ENCODE measurements around the gene HSPH1.

The HSPH1 gene

GRCh38 chr13:31161557-31162150 lies at the start of gene HSPH1:
Gene HSPH1, minus strand, starts transcription at chr13:31161904. Its CDS starts 322 bp downstream, at chr13:31161582.
- DNase-seq (ENCODE audit: low read depth, low spot score), result peak; percentile 99

GRCh38 chr13:31209841-31210210 lies 48.1 kb upstream of the HSPH1 start:
- no peak for DNase-seq (ENCODE audit: low read depth, low spot score)

- no peak for DNase-seq (ENCODE audit: low read depth, low spot score)
Measured at GRCh38 chr13:31209172-31209840, 47.6 kb upstream of the HSPH1 start.

GRCh38 chr13:31208559-31209122 lies 46.9 kb upstream of the HSPH1 start:
- DNase-seq (ENCODE audit: low read depth, low spot score), result no peak

- no peak for DNase-seq (ENCODE audit: low read depth, low spot score)
Measured at GRCh38 chr13:31207661-31208552, 46.2 kb upstream of the HSPH1 start.

- DNase-seq (ENCODE audit: low read depth, low spot score), result no peak
Measured at GRCh38 chr13:31204592-31204991, 42.9 kb upstream of the HSPH1 start.

GRCh38 chr13:31201341-31202031 lies 39.8 kb upstream of the HSPH1 start:
- no peak for DNase-seq (ENCODE audit: low read depth, low spot score)

- DNase-seq (ENCODE audit: low read depth, low spot score), result peak; percentile 4
Measured at GRCh38 chr13:31200637-31200971, 38.9 kb upstream of the HSPH1 start.

GRCh38 chr13:31199849-31200636 lies 38.3 kb upstream of the HSPH1 start, which contains the start of gene B3GLCT:
Gene B3GLCT, plus strand, starts transcription at chr13:31199975. Its CDS starts 110 bp downstream, at chr13:31200085.
- DNase-seq (ENCODE audit: low read depth, low spot score), result peak; percentile 62

- DNase-seq (ENCODE audit: low read depth, low spot score), result no peak
Measured at GRCh38 chr13:31199527-31199848, 37.8 kb upstream of the HSPH1 start.

- no peak for DNase-seq (ENCODE audit: low read depth, low spot score)
Measured at GRCh38 chr13:31198519-31198918, 36.8 kb upstream of the HSPH1 start.

- no peak for DNase-seq (ENCODE audit: low read depth, low spot score)
Measured at GRCh38 chr13:31196992-31197391, 35.3 kb upstream of the HSPH1 start.

GRCh38 chr13:31195616-31196015 lies 33.9 kb upstream of the HSPH1 start:
- no peak for DNase-seq (ENCODE audit: low read depth, low spot score)

- no peak for DNase-seq (ENCODE audit: low read depth, low spot score)
Measured at GRCh38 chr13:31192306-31192705, 30.6 kb upstream of the HSPH1 start.

GRCh38 chr13:31191748-31192147 lies 30.0 kb upstream of the HSPH1 start:
- DNase-seq (ENCODE audit: low read depth, low spot score), result no peak

- no peak for DNase-seq (ENCODE audit: low read depth, low spot score)
Measured at GRCh38 chr13:31184981-31185645, 23.4 kb upstream of the HSPH1 start.

- no peak for DNase-seq (ENCODE audit: low read depth, low spot score)
Measured at GRCh38 chr13:31184451-31184850, 22.7 kb upstream of the HSPH1 start.

- no peak for DNase-seq (ENCODE audit: low read depth, low spot score)
Measured at GRCh38 chr13:31182987-31183386, 21.3 kb upstream of the HSPH1 start.

GRCh38 chr13:31179754-31180153 lies 18.1 kb upstream of the HSPH1 start:
- no peak for DNase-seq (ENCODE audit: low read depth, low spot score)

- no peak for DNase-seq (ENCODE audit: low read depth, low spot score)
Measured at GRCh38 chr13:31179241-31179640, 17.5 kb upstream of the HSPH1 start.
